K562 (cell line): Measurements from ENCODE around the gene NPC1. TPM values are rescaled to one million over a fixed set of nuclear protein-coding genes. Genes with fewer than 3 reads are reported as not detected.

ENCODE experiments used
- ATAC-seq: fragments of 200-7000 bp; cut with Tn5 transposase; 3 replicates; pipeline ENCODE4 v1.9.1; 2020; ENCODE audit warnings: moderate library complexity
- BruUV-seq: library from RNA; stranded (reverse); fragments of 400-500 nt; replicated peaks from 2 replicates; lab custom pipeline; 2021; lab: Mats Ljungman, UMichigan
- CTCF ChIA-PET: fragments of 300-600 bp; formaldehyde crosslinking; extraction: SDS; loops from one replicate; lab custom pipeline; 2021; ENCODE audit warnings: low intra/inter-chr PET ratio; lab: Yijun Ruan, JAX
- POLR2A ChIA-PET: fragments of 300-600, 350-650 bp; sonication (Branson Sonifier 250); formaldehyde crosslinking; extraction: SDS; loops from one replicate; lab custom pipeline; 2021; ENCODE audit warnings: antibody characterized with exemption, inconsistent platforms; lab: Yijun Ruan, JAX
- DNase-seq, 4 experiments: peaks; one replicate each; pipeline versions ENCODE4 v3.0.0 to v3.0.0-alpha.2; 2011 to 2018; ENCODE audit warnings: low spot score in 3 of 4, mixed read lengths in 3 of 4; ENCODE audit errors: extremely low read depth in 1 of 4
- FAIRE-seq: peaks from 2 replicates; lab custom pipeline; 2011; peaks lifted over from hg19 to GRCh38; lab: Jason Lieb, UNC
- H2AFZ ChIP-seq: 2 replicates; pipeline ENCODE4 v1.6.0; 2011; ENCODE audit warnings: low read depth, low read length, control low read depth, inconsistent platforms
- H3K27ac ChIP-seq: fragments of 200-600 bp; 3 replicates; pipeline ENCODE4 v1.8.0; 2011; ENCODE audit warnings: low read depth, mild to moderate bottlenecking, control low read depth, inconsistent platforms, low read length, moderate library complexity, mixed read lengths; ENCODE audit errors: extremely low read depth
- H3K27me3 ChIP-seq, 2 experiments: fragments of 300-600 bp in 1 of 2; 2 replicates in 1 of 2; 3 replicates in 1 of 2; pipeline versions ENCODE4 v1.6.0 to v1.8.0; 2011; ENCODE audit warnings: inconsistent platforms in 2 of 2, low read length in 2 of 2, mild to moderate bottlenecking in 1 of 2, mixed read lengths in 1 of 2, moderate library complexity in 1 of 2; ENCODE audit not compliant: control insufficient read depth in 2 of 2, insufficient read depth in 2 of 2
- H3K36me3 ChIP-seq: fragments of 300-600 bp; 3 replicates; pipeline ENCODE4 v1.8.0; 2011; ENCODE audit warnings: mild to moderate bottlenecking, low read length, inconsistent platforms; ENCODE audit not compliant: control insufficient read depth, insufficient read depth
- H3K4me1 ChIP-seq, 2 experiments: fragments of 200-600 bp in 1 of 2; replicated peaks in 1 of 2; 2 replicates in 1 of 2; 3 replicates in 1 of 2; pipeline versions ENCODE4 v1.5.1 to v1.8.0; 2011; ENCODE audit warnings: inconsistent platforms in 2 of 2, low read length in 2 of 2, mild to moderate bottlenecking in 1 of 2, mixed read lengths in 1 of 2, moderate library complexity in 1 of 2; ENCODE audit not compliant: control insufficient read depth in 2 of 2, insufficient read depth in 2 of 2
- H3K4me2 ChIP-seq: 2 replicates; pipeline ENCODE4 v1.6.1; 2011; ENCODE audit warnings: low read length, control low read depth, inconsistent platforms, mixed read lengths; ENCODE audit not compliant: insufficient read depth
- H3K4me3 ChIP-seq: fragments of 200-600 bp; sonication (generic), shearing (Covaris generic); 2 replicates; pipeline ENCODE4 v1.5.1; 2016; ENCODE audit warnings: control low read depth, inconsistent platforms
- H3K79me2 ChIP-seq: fragments of 200-600 bp; 3 replicates; pipeline ENCODE4 v1.8.0; 2011; ENCODE audit warnings: low read length, inconsistent platforms; ENCODE audit not compliant: control insufficient read depth, insufficient read depth
- H3K9ac ChIP-seq, 2 experiments: 2 replicates each; pipeline versions ENCODE4 v1.6.0 to v1.6.1; 2011; ENCODE audit warnings: low read depth in 2 of 2, low read length in 2 of 2, control low read depth in 1 of 2, inconsistent platforms in 1 of 2, mild to moderate bottlenecking in 1 of 2, mixed read lengths in 1 of 2; ENCODE audit not compliant: insufficient read depth in 1 of 2
- H3K9me1 ChIP-seq: one replicate; pipeline ENCODE4 v1.6.0; 2011; ENCODE audit warnings: inconsistent platforms, mild to moderate bottlenecking, low read length, moderate library complexity; ENCODE audit not compliant: control insufficient read depth, insufficient read depth
- H3K9me3 ChIP-seq: replicated peaks from 2 replicates; pipeline ENCODE4 v1.5.1; 2011; ENCODE audit warnings: low read depth, low read length, inconsistent platforms; ENCODE audit not compliant: control insufficient read depth, insufficient read depth
- H4K20me1 ChIP-seq: replicated peaks from 2 replicates; pipeline ENCODE4 v1.6.1; 2011; ENCODE audit warnings: low read length, inconsistent platforms, mixed read lengths; ENCODE audit not compliant: control insufficient read depth, insufficient read depth
- CEBPB ChIP-seq: fragments of 450-650 bp; IDR thresholded peaks from 2 replicates; pipeline ENCODE4 v1.6.1; 2016; ENCODE audit warnings: missing genetic modification characterization, missing compliant biosample characterization
- ELK3 ChIP-seq: fragments of 450-650 bp; formaldehyde crosslinking; IDR thresholded peaks from 2 replicates; pipeline ENCODE4 v1.4.0; 2020; ENCODE audit warnings: mild to moderate bottlenecking
- L3MBTL2 ChIP-seq: fragments of 450-650 bp; IDR thresholded peaks from 2 replicates; pipeline ENCODE4 v1.6.1; 2016; ENCODE audit warnings: mild to moderate bottlenecking, moderate library complexity
- PPARD ChIP-seq: fragments of 250-450 bp; sonication (Bioruptor Pico); IDR thresholded peaks from 2 replicates; pipeline ENCODE4 v1.8.0; 2022; ENCODE audit warnings: inconsistent platforms, mild to moderate bottlenecking, moderate library complexity
- ZNF316 ChIP-seq: fragments of 450-650 bp; IDR thresholded peaks from 2 replicates; pipeline ENCODE4 v1.6.1; 2016
- WGBS: fragments of 100-300 bp; shearing (Covaris generic); methylation state at CpG from one replicate; pipeline ENCODE4 v1.1.6; 2016; ENCODE audit warnings: low coverage, mixed read lengths; ENCODE audit not compliant: insufficient coverage; ENCODE audit errors: missing lambda C conversion rate; 5-methylcytosine and 5-hydroxymethylcytosine counted together
- in situ Hi-C: fragments of 300-500 bp; cut with MboI; formaldehyde crosslinking; loops from 4 replicates; pipeline ENCODE4 v1.15.0; 2018; ENCODE audit warnings: inconsistent platforms, mixed read lengths
- intact Hi-C: fragments of 100-400 bp; cut with micrococcal nuclease; formaldehyde crosslinking; loops from 2 replicates; pipeline ENCODE4 v1.14.2; 2022
- polyA plus RNA-seq, 8 experiments: library from polyadenylated mRNA; depleted of rRNA in 4 of 8; stranded (reverse) in 5 of 8; unstranded in 3 of 8; fragments of >200 nt; fragmentation: Nextera tagmentation in 2 of 8; fragmentation: Illumina TruSeq in 1 of 8; extraction: Ambion mirVana in 2 of 8; extraction: Trizol in 1 of 8; gene quantifications; 2 replicates each; pipeline versions ENCODE4 v1.2.1 to v1.2.3, GENCODE V29; 2011 to 2014; ENCODE audit warnings: inconsistent platforms in 1 of 8, missing spikeins in 1 of 8
- total RNA-seq, 7 experiments: library from RNA; depleted of rRNA in 6 of 7; stranded (reverse); fragments of >200 nt in 6 of 7; fragmentation: Illumina TruSeq in 2 of 7; extraction: Trizol in 2 of 7; gene quantifications; 2 replicates each; pipeline versions ENCODE4 v1.2.1 to v1.2.3, GENCODE V29; 2011 to 2021; ENCODE audit warnings: low replicate concordance in 1 of 7

Gene NPC1
- total and polyA plus RNA-seq, 9 of the 15 experiments (the other 6 are each of a cell fraction or from before 2014, with no cell fraction given): 17.1 to 45.9 (median 27.6) TPM

GRCh38 chr18:23575309-23575651 lies 11.0 kb downstream of the NPC1 start:
- DNase-seq: no peak
- no peaks in the 10 kb centered on the region; the same call in none of the 2 replicates for H4K20me1 ChIP-seq
- CTCF ChIA-PET: no interaction called here
- 94% methylated on average over 7 of the region's 7 CpGs for WGBS
- H3K9me1 ChIP-seq: no peaks in the 10 kb centered on the region
- H3K4me1 ChIP-seq: peaks cover 0 to 9% of the 10 kb centered on the region in 2 experiments; a peak in 3 of 5 replicates
- no peak overlapping the region for H3K4me3 ChIP-seq
- no peak overlapping the region for H3K27ac ChIP-seq
- TF ChIP-seq ELK3 (no peak), CEBPB (0 out of 2 replicates have a peak, but pooled peaks have one; percentile 26), ZNF316 (no peak), L3MBTL2 (no peak), PPARD (CRISPR knock-in tag) (no peak)
- TF ChIP-seq, all 486 proteins: peak for 1
- in situ Hi-C loops: no loop called here
- H3K79me2 ChIP-seq: peaks cover 2% of the 10 kb centered on the region; the same call in 1 of the 3 replicates
- H2AFZ ChIP-seq: no peak overlapping the region
- H3K36me3 ChIP-seq: peaks cover 52% of the 10 kb centered on the region
- no peak for ATAC-seq
- POLR2A ChIA-PET: interaction anchor here (1.5 kb wide), 1 partner anchor 10 kb away, joined by 5 read pairs; no protein-coding TSS in a partner anchor
- BruUV-seq: no TSS peak
- no peak overlapping the region for H3K4me2 ChIP-seq
- H3K9me3 ChIP-seq: no peaks in the 10 kb centered on the region
- no peak for FAIRE-seq
- intact Hi-C loops: no loop called here
- no peaks in the 10 kb centered on the region for H3K27me3 ChIP-seq
- peak overlapping the region in 1 of 2 experiments; percentile 67; a peak in 1 of 4 replicates for H3K9ac ChIP-seq
